Heart left ventricle (tissue), 16 donors: ENCODE results near the gene TDG. TPM values are rescaled to one million over a fixed set of nuclear protein-coding genes. Genes with fewer than 3 reads are reported as not detected.

Experiments
- ATAC-seq, 4 donors: fragments of 200-7000 bp; cut with Tn5 transposase; one replicate each; pipeline ENCODE4 v1.9.1; 2020 to 2022; ENCODE audit warnings: moderate library complexity in 4 of 4, mild to moderate bottlenecking in 3 of 4, moderate number of reproducible peaks in 1 of 4
- DNase-seq, 5 donors: peaks; one replicate each; pipeline ENCODE4 v3.0.0-alpha.2; 2020
- H3K27ac ChIP-seq, 12 donors: fragments of 200-600 bp; sonication (generic) in 4 of 12; one replicate each; pipeline versions ENCODE4 v1.5.0 to v1.8.0; 2016 to 2022; ENCODE audit warnings: mild to moderate bottlenecking in 2 of 12
- H3K27me3 ChIP-seq, 9 donors: fragments of 200-600 bp; sonication (generic) in 2 of 9; one replicate each; pipeline versions ENCODE4 v1.5.1 to v1.8.0; 2016 to 2022; ENCODE audit warnings: mild to moderate bottlenecking in 3 of 9
- H3K36me3 ChIP-seq, 9 donors: fragments of 200-600 bp; sonication (generic) in 2 of 9; one replicate each; pipeline versions ENCODE4 v1.5.0 to v1.8.0; 2018 to 2022; ENCODE audit warnings: mild to moderate bottlenecking in 2 of 9
- H3K4me1 ChIP-seq, 12 donors: fragments of 200-600 bp; sonication (generic) in 4 of 12; one replicate each; pipeline versions ENCODE4 v1.5.0 to v1.8.0; 2016 to 2022; ENCODE audit warnings: mild to moderate bottlenecking in 3 of 12
- H3K4me3 ChIP-seq, 12 donors: fragments of 200-600 bp; sonication (generic) in 4 of 12; one replicate each; pipeline versions ENCODE4 v1.5.0 to v1.8.0; 2017 to 2022; ENCODE audit warnings: mild to moderate bottlenecking in 9 of 12, moderate library complexity in 4 of 12
- H3K9me3 ChIP-seq, 12 donors: fragments of 200-600 bp; sonication (generic) in 4 of 12; one replicate each; pipeline versions ENCODE4 v1.5.0 to v1.8.0; 2016 to 2022; ENCODE audit warnings: mild to moderate bottlenecking in 1 of 12
- POLR2A ChIP-seq, 2 donors: fragments of 450-650 bp; IDR thresholded peaks; one replicate each; pipeline ENCODE4 v1.6.1; 2017; ENCODE audit warnings: antibody characterized with exemption in 2 of 2, mild to moderate bottlenecking in 2 of 2, moderate library complexity in 2 of 2
- WGBS, 4 donors: extraction: QIAGEN DNeasy Blood & Tissue Kit in 2 of 4; methylation state at CpG; one replicate each; pipeline versions ENCODE4 v1.1.5 to v1.1.7; 2013 to 2018; 5-methylcytosine and 5-hydroxymethylcytosine counted together
- intact Hi-C, 10 donors: fragments of 100-400 bp; cut with DNase I; formaldehyde crosslinking; loops; one replicate each; pipeline versions ENCODE4 v1.11.1 to v1.14.2; 2022
- polyA plus RNA-seq, 2 donors: library from polyadenylated mRNA; stranded (reverse); fragments of 200-250 nt; gene quantifications; one replicate each; pipeline ENCODE4 v1.2.3, GENCODE V29; 2013
- total RNA-seq, 9 donors: library from RNA; depleted of rRNA in 2 of 9; stranded (reverse); fragments of >200 nt in 2 of 9; fragmentation: NEBNext Ultra II Directional in 3 of 9; extraction: Animal tissue kit (Norgen Biotek cat#: 25700) in 3 of 9; gene quantifications; one replicate each; pipeline versions ENCODE4 v1.1.0 to v1.2.4, GENCODE V29; 2016 to 2023
- TF ChIP-seq, protein P1 (sequence below), 12 donors: fragments of 200-600 bp; sonication (generic) in 4 of 12; IDR thresholded peaks; one replicate each; pipeline versions ENCODE4 v1.5.0 to v1.8.0; 2018 to 2022; ENCODE audit warnings: antibody characterized with exemption in 12 of 12, mild to moderate bottlenecking in 5 of 12
- donor health status: ischemic (EF 13 %, LVEDD 7.1; RV severe dilation, severe dysfunction).
- donor health status: healthy with polysubstance abuse.
- donor health status: DM: no; HTN: yes; CAD: no.
- donor health status: DM: no; HTN: no; CAD: no.
- donor health status: ischemic (EF 25% LVEDD 6.9; RV normal size, moderate dysfunction).
- donor health status: ischemic (EF 25% LVEDD 5.7; RV mildly dilated, moderate dysfunction).
- donor health status: healthy.
- donor health status: DM: yes; HTN: yes; CAD: no.
- donor health status: ischemic (EF 35%, LVEDD 5.7; RV mildly dilated, moderate dysfunction).
- donor health status: nonischemic (EF 11% LVEDD 7.7; RV severe dilation, severe dysfunction).
- donor health status: DM: yes; HTN: yes; CAD: no.
- donor health status: PGD.
- donor health status: ischemic (EF 29% LVEDD 5.4; RV normal size, mild dysfunction).
- donor health status: nonischemic (EF 23%, LVEDD 6.1; RV moderate dilation, normal function).

Gene TDG
- total and polyA plus RNA-seq, 11 donors = 7.4 to 15.5 (median 13.1) TPM

GRCh38 chr12:104000807-104001434, 35.2 kb downstream of the TDG start:
- Histone ChIP-seq H3K27me3 (no peaks in the 10 kb centered on the region), H3K27ac (no peak overlapping the region), H3K4me1 (peaks cover 0 to 14% (median 0%) of the 10 kb centered on the region in 12 donors), H3K9me3 (no peaks in the 10 kb centered on the region), H3K36me3 (no peaks in the 10 kb centered on the region), H3K4me3 (no peak overlapping the region)
- 63 to 75% (median 70%) methylated on average over 3 of the region's 3 CpGs for WGBS, 4 donors
- DNase-seq = no peak
- no peak for TF ChIP-seq POLR2A (IDR thresholded peaks at IDR 0.05)
- TF ChIP-seq, protein P1, sequence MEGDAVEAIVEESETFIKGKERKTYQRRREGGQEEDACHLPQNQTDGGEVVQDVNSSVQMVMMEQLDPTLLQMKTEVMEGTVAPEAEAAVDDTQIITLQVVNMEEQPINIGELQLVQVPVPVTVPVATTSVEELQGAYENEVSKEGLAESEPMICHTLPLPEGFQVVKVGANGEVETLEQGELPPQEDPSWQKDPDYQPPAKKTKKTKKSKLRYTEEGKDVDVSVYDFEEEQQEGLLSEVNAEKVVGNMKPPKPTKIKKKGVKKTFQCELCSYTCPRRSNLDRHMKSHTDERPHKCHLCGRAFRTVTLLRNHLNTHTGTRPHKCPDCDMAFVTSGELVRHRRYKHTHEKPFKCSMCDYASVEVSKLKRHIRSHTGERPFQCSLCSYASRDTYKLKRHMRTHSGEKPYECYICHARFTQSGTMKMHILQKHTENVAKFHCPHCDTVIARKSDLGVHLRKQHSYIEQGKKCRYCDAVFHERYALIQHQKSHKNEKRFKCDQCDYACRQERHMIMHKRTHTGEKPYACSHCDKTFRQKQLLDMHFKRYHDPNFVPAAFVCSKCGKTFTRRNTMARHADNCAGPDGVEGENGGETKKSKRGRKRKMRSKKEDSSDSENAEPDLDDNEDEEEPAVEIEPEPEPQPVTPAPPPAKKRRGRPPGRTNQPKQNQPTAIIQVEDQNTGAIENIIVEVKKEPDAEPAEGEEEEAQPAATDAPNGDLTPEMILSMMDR (IDR thresholded peaks at IDR 0.05) = no peak
- intact Hi-C loops = no loop called here
- ATAC-seq = no peak

DNA sequence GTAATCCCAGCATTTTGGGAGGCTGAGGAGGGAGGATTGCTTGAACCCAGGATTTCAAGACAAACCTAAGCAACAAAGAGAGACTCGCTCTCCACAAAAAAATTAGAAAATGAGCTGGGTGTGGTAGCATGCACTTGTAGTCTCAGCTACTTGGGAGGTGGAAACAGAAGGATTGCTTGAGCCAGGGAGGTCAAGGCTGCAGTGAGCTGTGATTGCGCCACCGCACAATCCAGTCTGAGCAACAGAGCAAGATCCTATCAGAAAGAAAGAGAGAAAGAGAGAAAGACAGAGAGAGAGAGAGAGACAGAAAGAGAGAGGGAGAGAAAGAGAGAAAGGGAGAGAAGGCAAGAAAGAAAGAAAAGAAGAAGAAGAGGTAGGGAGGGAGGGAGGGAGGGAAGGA, 37.0 kb downstream of the TDG start:
- no peak for DNase-seq
- Histone ChIP-seq H3K36me3 (no peaks in the 10 kb centered on the region), H3K4me3 (no peak overlapping the region), H3K9me3 (no peaks in the 10 kb centered on the region), H3K27ac (no peak overlapping the region), H3K27me3 (no peaks in the 10 kb centered on the region), H3K4me1 (peaks cover 0 to 5% (median 0%) of the 10 kb centered on the region in 12 donors)
- 93 to 97% (median 95%) methylated on average over 3 of the region's 3 CpGs for WGBS, 4 donors
- TF ChIP-seq, protein P1 (IDR thresholded peaks at IDR 0.05) = no peak
- no peak for TF ChIP-seq POLR2A (IDR thresholded peaks at IDR 0.05)
- intact Hi-C loops = no loop called here
- ATAC-seq = no peak

- ATAC-seq (no peak), DNase-seq (no peak)
- Histone ChIP-seq H3K4me3 (no peak overlapping the region), H3K4me1 (no peaks in the 10 kb centered on the region), H3K36me3 (no peaks in the 10 kb centered on the region), H3K27ac (no peak overlapping the region), H3K27me3 (no peaks in the 10 kb centered on the region), H3K9me3 (no peaks in the 10 kb centered on the region)
- WGBS, 4 donors = 72 to 79% (median 75%) methylated on average over 2 of the region's 2 CpGs
- no peak for TF ChIP-seq POLR2A (IDR thresholded peaks at IDR 0.05)
- TF ChIP-seq, protein P1 (IDR thresholded peaks at IDR 0.05) = no peak
- intact Hi-C loops = no loop called here
These were observed 37.9 kb downstream of the TDG start for GRCh38 chr12:104003596-104003995.

DNA sequence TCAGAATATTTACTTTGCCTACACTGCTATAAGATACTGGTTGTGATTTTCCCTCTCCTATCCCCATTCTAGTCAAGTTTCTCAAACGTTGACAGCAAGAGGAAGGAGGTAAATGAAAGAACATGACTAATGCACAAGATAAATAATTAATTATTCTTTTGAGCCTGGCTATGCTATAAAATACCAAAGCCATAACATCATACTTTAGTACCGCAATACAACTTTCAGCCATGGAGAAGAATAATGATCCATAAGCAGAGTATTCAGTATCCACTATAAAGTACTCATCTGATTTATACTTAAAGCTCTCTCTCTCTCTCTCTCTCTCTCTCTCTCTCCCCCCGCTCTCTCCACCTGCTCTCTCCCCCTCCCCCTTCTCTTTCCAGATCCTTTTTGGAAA, 41.3 kb downstream of the TDG start:
- no peaks in the 10 kb centered on the region for H3K9me3 ChIP-seq
- peaks cover 0 to 2% (median 0%) of the 10 kb centered on the region in 9 donors for H3K36me3 ChIP-seq
- no peak overlapping the region for H3K27ac ChIP-seq
- peaks cover 0 to 18% (median 6%) of the 10 kb centered on the region in 12 donors for H3K4me1 ChIP-seq
- no peak for ATAC-seq
- TF ChIP-seq, protein P1 (IDR thresholded peaks at IDR 0.05) = no peak
- TF ChIP-seq POLR2A (IDR thresholded peaks at IDR 0.05) = no peak
- intact Hi-C loops = no loop called here
- H3K27me3 ChIP-seq = no peaks in the 10 kb centered on the region
- H3K4me3 ChIP-seq = no peak overlapping the region
- 55 to 67% (median 61%) methylated on average over 3 of the region's 3 CpGs for WGBS, 4 donors
- no peak for DNase-seq
